ENCODE data around the gene VGF.

The VGF gene

GRCh38 chr7:101164071-101164840 is 1.1 kb downstream of the VGF start:
- peaks cover 9% of the 10 kb centered on the region for H3K36me3 Mint-ChIP-seq (ENCODE audit: low read depth)
- H3K9me3 Mint-ChIP-seq, result no peaks in the 10 kb centered on the region
- peaks cover 22% of the 10 kb centered on the region for H3K4me1 Mint-ChIP-seq (ENCODE audit: low read depth)
- no peak overlapping the region for H3K4me3 Mint-ChIP-seq
- H3K27ac Mint-ChIP-seq, result peak overlapping the region; percentile 74
- peaks cover 54% of the 10 kb centered on the region for H3K27me3 Mint-ChIP-seq (ENCODE audit: low read depth)

DNA sequence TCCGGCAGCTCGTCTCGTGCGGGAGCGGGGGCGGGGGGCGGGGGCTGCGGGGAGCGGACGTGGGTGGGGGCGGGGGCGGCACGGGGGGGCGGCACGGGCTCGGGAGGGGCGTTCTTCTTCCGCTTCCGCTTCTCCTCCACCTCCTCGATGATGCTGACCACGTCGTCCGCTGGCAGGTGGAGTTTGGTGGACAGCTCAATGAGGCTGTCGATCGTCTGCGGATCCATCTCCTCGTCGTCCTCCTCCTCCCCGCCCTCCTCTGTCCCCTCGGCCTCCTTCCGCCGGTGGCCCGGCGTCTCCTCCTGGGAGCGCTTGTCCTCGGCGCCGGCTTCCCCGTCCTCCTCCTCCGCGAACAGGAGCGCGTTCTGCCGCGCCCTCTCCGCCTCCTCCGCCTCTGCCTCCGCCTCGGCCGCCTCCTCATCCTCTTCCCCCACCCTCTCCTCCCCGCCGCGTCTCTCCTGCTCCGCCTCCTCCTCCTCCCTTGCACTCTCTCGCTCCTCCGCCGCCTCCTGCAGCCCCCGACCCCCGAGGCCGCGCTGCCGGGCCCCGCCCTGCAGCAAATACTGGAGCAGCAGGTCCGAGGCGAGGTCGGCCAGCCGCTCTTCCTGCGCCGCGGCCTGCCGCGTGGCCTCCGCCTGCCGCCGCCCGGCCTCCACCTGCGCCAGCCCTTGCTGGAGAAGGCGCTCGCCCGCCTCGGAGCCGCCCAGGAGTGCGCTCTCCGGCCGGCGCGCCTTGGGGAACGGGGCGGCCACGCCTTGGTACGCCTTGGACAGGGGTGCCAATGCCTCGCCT is 1.9 kb downstream of the VGF start:
- Mint-ChIP-seq H3K27ac (peak overlapping the region; percentile 26), H3K4me1 (ENCODE audit: low read depth) (peaks cover 18% of the 10 kb centered on the region), H3K9me3 (no peaks in the 10 kb centered on the region), H3K4me3 (peak overlapping the region; percentile 67), H3K36me3 (ENCODE audit: low read depth) (peaks cover 11% of the 10 kb centered on the region), H3K27me3 (ENCODE audit: low read depth) (peaks cover 47% of the 10 kb centered on the region)

- peak overlapping the region; percentile 70 for H3K4me3 Mint-ChIP-seq
- peaks cover 15% of the 10 kb centered on the region for H3K36me3 Mint-ChIP-seq (ENCODE audit: low read depth)
- no peaks in the 10 kb centered on the region for H3K9me3 Mint-ChIP-seq
- no peak overlapping the region for H3K27ac Mint-ChIP-seq
- H3K4me1 Mint-ChIP-seq (ENCODE audit: low read depth), result peaks cover 17% of the 10 kb centered on the region
- H3K27me3 Mint-ChIP-seq (ENCODE audit: low read depth), result peaks cover 40% of the 10 kb centered on the region
Measured at GRCh38 chr7:101162551-101163278, 2.7 kb downstream of the VGF start.

DNA sequence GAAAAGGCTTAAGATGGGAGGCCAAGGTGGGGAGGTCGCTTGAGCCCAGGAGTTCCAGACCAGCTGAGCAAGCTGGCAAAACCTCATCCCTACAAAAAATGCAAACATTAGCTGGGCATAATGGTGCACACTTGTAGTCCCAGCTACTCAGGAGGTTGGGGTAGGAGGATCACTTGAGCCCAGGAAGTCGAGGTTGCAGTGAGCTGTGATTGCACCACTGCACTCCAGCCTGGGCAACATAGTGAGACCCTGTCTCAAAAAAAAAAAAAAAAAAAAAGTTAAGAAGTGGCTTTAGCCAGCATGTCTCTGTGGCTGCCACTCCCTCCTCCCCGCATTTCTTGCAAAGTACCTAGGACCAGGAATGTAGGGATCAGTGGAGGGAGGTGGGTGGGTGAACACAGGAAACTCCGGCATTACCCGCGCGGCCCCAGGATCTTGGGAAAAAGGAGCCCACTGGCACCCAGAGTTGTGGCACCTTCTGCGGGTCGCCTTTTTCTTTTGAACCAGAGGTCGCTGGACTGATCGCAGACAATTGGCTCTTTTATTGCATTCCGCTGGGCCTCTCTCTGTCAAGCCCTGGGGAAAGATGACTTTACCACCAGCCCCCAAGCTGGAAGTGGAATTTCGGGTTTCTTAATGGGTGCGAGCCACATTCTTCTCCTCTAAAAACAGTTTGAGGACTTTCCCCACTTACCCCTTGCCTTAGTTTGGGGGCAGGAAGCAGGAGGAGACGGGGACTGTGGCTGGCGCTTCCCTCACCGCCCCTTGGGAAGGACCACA is 3.5 kb downstream of the VGF start:
- H3K9me3 Mint-ChIP-seq, result no peaks in the 10 kb centered on the region
- peaks cover 16% of the 10 kb centered on the region for H3K36me3 Mint-ChIP-seq (ENCODE audit: low read depth)
- peaks cover 31% of the 10 kb centered on the region for H3K27me3 Mint-ChIP-seq (ENCODE audit: low read depth)
- H3K4me1 Mint-ChIP-seq (ENCODE audit: low read depth), result peaks cover 12% of the 10 kb centered on the region
- H3K27ac Mint-ChIP-seq, result no peak overlapping the region
- peak overlapping the region; percentile 70 for H3K4me3 Mint-ChIP-seq

- Mint-ChIP-seq H3K9me3 (no peaks in the 10 kb centered on the region), H3K27me3 (ENCODE audit: low read depth) (peaks cover 23% of the 10 kb centered on the region), H3K4me1 (ENCODE audit: low read depth) (peaks cover 11% of the 10 kb centered on the region), H3K36me3 (ENCODE audit: low read depth) (peaks cover 19% of the 10 kb centered on the region), H3K27ac (no peak overlapping the region), H3K4me3 (no peak overlapping the region)
Measured at GRCh38 chr7:101160910-101161309, 4.5 kb downstream of the VGF start.

- peaks cover 14% of the 10 kb centered on the region for H3K27me3 Mint-ChIP-seq (ENCODE audit: low read depth)
- H3K4me1 Mint-ChIP-seq (ENCODE audit: low read depth), result peaks cover 12% of the 10 kb centered on the region
- H3K9me3 Mint-ChIP-seq, result no peaks in the 10 kb centered on the region
- H3K36me3 Mint-ChIP-seq (ENCODE audit: low read depth), result peaks cover 19% of the 10 kb centered on the region
- no peak overlapping the region for H3K27ac Mint-ChIP-seq
- H3K4me3 Mint-ChIP-seq, result no peak overlapping the region
Measured at GRCh38 chr7:101159696-101160674, 5.4 kb downstream of the VGF start.

DNA sequence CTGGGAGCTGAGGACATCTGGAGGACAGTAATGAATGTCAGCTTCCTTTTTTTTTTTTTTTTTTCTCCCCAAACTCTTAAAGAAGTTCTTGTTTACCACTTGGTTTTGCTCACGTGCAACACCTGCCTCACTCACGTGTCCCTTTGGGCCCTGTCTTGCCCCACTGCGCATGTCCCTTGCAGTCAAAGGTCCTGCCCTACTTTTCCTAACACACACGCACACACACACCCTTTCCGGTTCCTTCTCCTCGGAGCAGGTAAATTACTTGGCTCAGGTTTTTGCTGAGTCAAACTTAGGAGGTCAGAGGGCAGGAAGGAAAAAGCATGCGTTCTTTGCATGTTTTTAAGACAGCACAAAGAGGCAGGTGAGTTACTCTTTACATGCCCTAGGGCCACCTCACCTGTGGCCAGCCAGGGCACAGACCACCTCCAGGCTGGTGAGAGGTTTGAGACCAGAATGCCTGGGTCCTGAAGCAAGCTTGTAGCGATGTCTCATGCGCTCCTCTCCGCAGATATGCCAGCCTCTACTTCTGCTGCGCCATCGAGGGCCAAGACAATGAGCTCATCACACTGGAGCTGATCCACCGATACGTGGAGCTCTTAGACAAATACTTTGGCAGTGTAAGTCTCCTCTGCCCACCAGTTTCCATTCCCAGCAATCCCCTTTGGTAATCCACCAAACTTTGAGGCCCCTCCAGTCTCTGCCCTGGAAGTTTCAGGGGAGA is 8.3 kb downstream of the VGF start:
- Mint-ChIP-seq H3K4me1 (ENCODE audit: low read depth) (peaks cover 11% of the 10 kb centered on the region), H3K9me3 (no peaks in the 10 kb centered on the region), H3K27ac (no peak overlapping the region), H3K4me3 (peak overlapping the region; percentile 34), H3K27me3 (ENCODE audit: low read depth) (peaks cover 4% of the 10 kb centered on the region), H3K36me3 (ENCODE audit: low read depth) (peaks cover 19% of the 10 kb centered on the region)

GRCh38 chr7:101156277-101156676 is 9.1 kb downstream of the VGF start:
- Mint-ChIP-seq H3K27me3 (ENCODE audit: low read depth) (peaks cover 4% of the 10 kb centered on the region), H3K4me3 (no peak overlapping the region), H3K9me3 (no peaks in the 10 kb centered on the region), H3K27ac (no peak overlapping the region), H3K36me3 (ENCODE audit: low read depth) (peaks cover 16% of the 10 kb centered on the region), H3K4me1 (ENCODE audit: low read depth) (peaks cover 11% of the 10 kb centered on the region)

GRCh38 chr7:101155303-101155702 is 10.1 kb downstream of the VGF start:
- Mint-ChIP-seq H3K9me3 (no peaks in the 10 kb centered on the region), H3K27ac (peak overlapping the region; percentile 59), H3K4me1 (ENCODE audit: low read depth) (peaks cover 11% of the 10 kb centered on the region)

GRCh38 chr7:101154693-101155102 is 10.7 kb downstream of the VGF start:
- no peaks in the 10 kb centered on the region for H3K9me3 Mint-ChIP-seq
- H3K27ac Mint-ChIP-seq, result peak overlapping the region; percentile 59
- H3K27me3 Mint-ChIP-seq (ENCODE audit: low read depth), result peaks cover 10% of the 10 kb centered on the region
- H3K4me3 Mint-ChIP-seq, result peak overlapping the region; percentile 84
- H3K36me3 Mint-ChIP-seq (ENCODE audit: low read depth), result peaks cover 13% of the 10 kb centered on the region
- peaks cover 11% of the 10 kb centered on the region for H3K4me1 Mint-ChIP-seq (ENCODE audit: low read depth)

More at GRCh38 chr7:101155303-101155702, 10.1 kb downstream of the VGF start:
- H3K4me3 Mint-ChIP-seq, result peak overlapping the region; percentile 84
- peaks cover 8% of the 10 kb centered on the region for H3K27me3 Mint-ChIP-seq (ENCODE audit: low read depth)
- peaks cover 15% of the 10 kb centered on the region for H3K36me3 Mint-ChIP-seq (ENCODE audit: low read depth)

DNA sequence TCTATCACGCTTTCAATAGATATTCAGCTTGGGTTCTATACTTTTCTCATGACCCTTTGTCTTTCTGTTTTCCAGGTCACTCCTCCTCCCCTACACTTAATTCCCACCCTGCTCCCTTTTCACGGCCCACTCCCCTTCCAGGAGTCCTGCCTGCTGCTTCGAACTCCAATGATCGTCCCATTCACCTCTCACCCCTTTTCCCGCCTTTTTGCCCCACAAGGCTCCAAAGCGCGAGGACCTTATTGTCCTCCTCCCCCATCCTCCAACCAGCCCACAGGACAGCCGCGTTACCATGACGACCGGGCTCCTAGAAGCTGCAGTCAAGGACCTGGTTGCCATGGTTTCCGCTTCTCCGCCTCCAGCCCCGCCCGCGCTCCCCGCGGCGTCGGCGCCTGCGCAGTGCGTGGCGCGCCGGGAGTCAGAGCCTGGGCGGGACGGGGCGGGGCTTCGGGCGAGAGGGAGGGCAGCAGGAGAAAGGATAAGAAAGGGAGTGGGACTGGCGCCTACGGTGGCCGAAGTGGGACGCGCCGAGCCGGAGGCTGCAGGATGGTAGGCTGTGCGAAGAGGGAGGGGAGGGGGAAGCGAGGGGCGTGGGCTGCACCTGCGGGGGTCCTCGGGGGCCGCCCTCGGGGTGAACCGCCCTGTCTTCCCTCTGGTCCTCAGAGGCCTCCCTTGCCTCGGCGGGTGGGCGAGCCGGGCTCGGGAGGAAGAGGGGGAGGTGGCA is 11.2 kb downstream of the VGF start, which contains the start of gene AP1S1:
TSS of gene AP1S1 (plus strand) at position 508 of the 724 bp plus-strand sequence. CDS start at position 547, 39 bp downstream.
- Mint-ChIP-seq H3K27me3 (ENCODE audit: low read depth) (peaks cover 15% of the 10 kb centered on the region), H3K9me3 (no peaks in the 10 kb centered on the region), H3K4me3 (peak within 1 kb of the TSS; percentile 84), H3K27ac (peak within 1 kb of the TSS; percentile 73), H3K4me1 (ENCODE audit: low read depth) (peaks cover 11% of the 10 kb centered on the region), H3K36me3 (ENCODE audit: low read depth) (peaks cover 9% of the 10 kb centered on the region)
